Measurements from ENCODE around the gene CDH18.

GRCh38 chr5:19891658-19892057 is 96.3 kb downstream of the CDH18 start:
- TF ChIP-seq CTCF (IDR thresholded peaks at IDR 0.05; ENCODE audit: insufficient read depth, low read length) (no peak), REST (IDR thresholded peaks at IDR 0.05; ENCODE audit: insufficient replicate concordance, low read depth) (no peak), GABPA (IDR thresholded peaks at IDR 0.05; ENCODE audit: low read depth) (no peak), POLR2AphosphoS5 (IDR thresholded peaks at IDR 0.05; ENCODE audit: low read depth) (no peak)

All from HL-60 (cell line).